HG03460 (cell line): ENCODE data around the gene EEF1A2.
"Not testable (repeated sequence)": the region's sequence is repeated elsewhere in the genome, so short reads cannot be mapped to it uniquely, and the experiment has no call there.

Experiments used
- ATAC-seq: cut with Tn5 transposase; IDR thresholded peaks from one replicate; pipeline ENCODE4 v1.9.1; 2021; ENCODE audit not compliant: unreplicated experiment

The EEF1A2 gene

GRCh38 chr20:63521602-63522001 is 22.7 kb upstream of the EEF1A2 start:
- no peak for ATAC-seq

GRCh38 chr20:63520934-63521601 is 22.2 kb upstream of the EEF1A2 start:
- peak; percentile 43 for ATAC-seq

GRCh38 chr20:63520504-63520933 is 21.6 kb upstream of the EEF1A2 start, which contains the start of gene PPDPF:
TSS of gene PPDPF (plus strand) at chr20:63520765. CDS start at chr20:63521309, 544 bp downstream.
- peak; percentile 62 for ATAC-seq

GRCh38 chr20:63519668-63520503 is 21.0 kb upstream of the EEF1A2 start:
- peak; percentile 40 for ATAC-seq

- ATAC-seq, result no peak
Observed at GRCh38 chr20:63518946-63519667, 20.2 kb upstream of the EEF1A2 start.

- no peak for ATAC-seq
Observed at GRCh38 chr20:63518351-63518861, 19.5 kb upstream of the EEF1A2 start.

GRCh38 chr20:63517376-63518309 is 18.8 kb upstream of the EEF1A2 start:
- ATAC-seq, result no peak

GRCh38 chr20:63514520-63514919 is 15.6 kb upstream of the EEF1A2 start:
- ATAC-seq, result not testable (repeated sequence)

- no peak for ATAC-seq
Observed at GRCh38 chr20:63513207-63513606, 14.3 kb upstream of the EEF1A2 start.

GRCh38 chr20:63509088-63509564 is 10.2 kb upstream of the EEF1A2 start:
- ATAC-seq, result no peak

GRCh38 chr20:63508072-63508768 is 9.3 kb upstream of the EEF1A2 start:
- no peak for ATAC-seq

GRCh38 chr20:63507083-63507743 is 8.3 kb upstream of the EEF1A2 start:
- ATAC-seq, result no peak

GRCh38 chr20:63505723-63506122 is 6.8 kb upstream of the EEF1A2 start:
- no peak for ATAC-seq

- no peak for ATAC-seq
Observed at GRCh38 chr20:63505281-63505680, 6.4 kb upstream of the EEF1A2 start.

GRCh38 chr20:63504642-63505041 is 5.8 kb upstream of the EEF1A2 start:
- no peak for ATAC-seq

- ATAC-seq, result no peak
Observed at GRCh38 chr20:63503524-63503923, 4.6 kb upstream of the EEF1A2 start.

- ATAC-seq, result no peak
Observed at GRCh38 chr20:63502671-63503172, 3.8 kb upstream of the EEF1A2 start.

- no peak for ATAC-seq
Observed at GRCh38 chr20:63501818-63502670, 3.2 kb upstream of the EEF1A2 start.
